ENCODE data around the gene ZC3H12C. TPM values are rescaled to one million over a fixed set of nuclear protein-coding genes. Genes with fewer than 3 reads are reported as not detected.

The ZC3H12C gene
- total RNA-seq, 3 donors from 2014 or later: 10.2 to 19.8 (median 13.2) TPM

- no peaks in the 10 kb centered on the region for H3K27me3 ChIP-seq
- H3K36me3 ChIP-seq: no peaks in the 10 kb centered on the region
- TF ChIP-seq POLR2A (IDR thresholded peaks at IDR 0.05) (no peak), POLR2AphosphoS5 (IDR thresholded peaks at IDR 0.05) (no peak)
- TF ChIP-seq, protein P1, sequence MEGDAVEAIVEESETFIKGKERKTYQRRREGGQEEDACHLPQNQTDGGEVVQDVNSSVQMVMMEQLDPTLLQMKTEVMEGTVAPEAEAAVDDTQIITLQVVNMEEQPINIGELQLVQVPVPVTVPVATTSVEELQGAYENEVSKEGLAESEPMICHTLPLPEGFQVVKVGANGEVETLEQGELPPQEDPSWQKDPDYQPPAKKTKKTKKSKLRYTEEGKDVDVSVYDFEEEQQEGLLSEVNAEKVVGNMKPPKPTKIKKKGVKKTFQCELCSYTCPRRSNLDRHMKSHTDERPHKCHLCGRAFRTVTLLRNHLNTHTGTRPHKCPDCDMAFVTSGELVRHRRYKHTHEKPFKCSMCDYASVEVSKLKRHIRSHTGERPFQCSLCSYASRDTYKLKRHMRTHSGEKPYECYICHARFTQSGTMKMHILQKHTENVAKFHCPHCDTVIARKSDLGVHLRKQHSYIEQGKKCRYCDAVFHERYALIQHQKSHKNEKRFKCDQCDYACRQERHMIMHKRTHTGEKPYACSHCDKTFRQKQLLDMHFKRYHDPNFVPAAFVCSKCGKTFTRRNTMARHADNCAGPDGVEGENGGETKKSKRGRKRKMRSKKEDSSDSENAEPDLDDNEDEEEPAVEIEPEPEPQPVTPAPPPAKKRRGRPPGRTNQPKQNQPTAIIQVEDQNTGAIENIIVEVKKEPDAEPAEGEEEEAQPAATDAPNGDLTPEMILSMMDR (IDR thresholded peaks at IDR 0.05): no peak
- no peak for DNase-seq (ENCODE audit: low spot score in 2 of 2)
- no peaks in the 10 kb centered on the region for H3K4me1 ChIP-seq
- H3K9me3 ChIP-seq: no peaks in the 10 kb centered on the region
- intact Hi-C loops (cut with DNase I; ENCODE audit: low total_unique reads): no loop called here
- H3K4me3 ChIP-seq: no peak overlapping the region
- H3K27ac ChIP-seq: no peak overlapping the region
Measured at GRCh38 chr11:110148775-110149744, 55.9 kb downstream of the ZC3H12C start.

DNA sequence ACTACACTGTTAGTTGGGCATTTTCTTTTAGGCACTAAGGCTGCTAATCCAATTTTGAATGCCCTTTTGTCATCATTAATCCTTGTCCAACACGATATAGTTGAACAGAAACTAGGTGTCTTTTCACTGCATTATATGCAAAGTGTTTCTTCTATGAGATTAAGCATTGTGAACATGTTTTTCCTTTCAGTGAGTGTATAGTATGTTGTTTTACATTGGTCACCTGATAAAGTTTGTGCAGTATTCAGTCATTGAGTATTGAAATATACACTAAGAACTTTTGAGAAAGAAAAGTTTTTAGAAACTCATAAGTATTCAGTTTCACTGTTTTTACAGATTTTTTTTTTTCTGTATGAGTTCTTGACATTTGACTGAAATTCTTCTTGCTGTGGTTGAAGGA lies 59.0 kb downstream of the ZC3H12C start:
- TF ChIP-seq, protein P1 (IDR thresholded peaks at IDR 0.05): no peak
- no peak for TF ChIP-seq POLR2A (IDR thresholded peaks at IDR 0.05)
- TF ChIP-seq POLR2AphosphoS5 (IDR thresholded peaks at IDR 0.05): no peak
- intact Hi-C loops (cut with DNase I; ENCODE audit: low total_unique reads): no loop called here
- H3K27ac ChIP-seq: no peak overlapping the region

GRCh38 chr11:110153474-110153873 lies 60.3 kb downstream of the ZC3H12C start:
- TF ChIP-seq, protein P1 (IDR thresholded peaks at IDR 0.05): no peak
- TF ChIP-seq POLR2AphosphoS5 (IDR thresholded peaks at IDR 0.05): no peak
- TF ChIP-seq POLR2A (IDR thresholded peaks at IDR 0.05): no peak
- intact Hi-C loops (cut with DNase I; ENCODE audit: low total_unique reads): no loop called here
- H3K9me3 ChIP-seq: no peaks in the 10 kb centered on the region
- H3K4me1 ChIP-seq: no peaks in the 10 kb centered on the region
- H3K27ac ChIP-seq: no peak overlapping the region
- no peak for DNase-seq (ENCODE audit: low spot score in 2 of 2)
- H3K27me3 ChIP-seq: no peaks in the 10 kb centered on the region
- no peak overlapping the region for H3K4me3 ChIP-seq
- H3K36me3 ChIP-seq: no peaks in the 10 kb centered on the region

More for the DNA sequence above, 59.0 kb downstream of the ZC3H12C start:
- no peaks in the 10 kb centered on the region for H3K36me3 ChIP-seq
- H3K4me3 ChIP-seq: no peak overlapping the region
- no peaks in the 10 kb centered on the region for H3K9me3 ChIP-seq
- no peaks in the 10 kb centered on the region for H3K4me1 ChIP-seq
- no peak for DNase-seq (ENCODE audit: low spot score in 2 of 2)
- no peaks in the 10 kb centered on the region for H3K27me3 ChIP-seq

- Histone ChIP-seq H3K27me3 (no peaks in the 10 kb centered on the region), H3K27ac (no peak overlapping the region), H3K4me3 (no peak overlapping the region), H3K9me3 (no peaks in the 10 kb centered on the region), H3K36me3 (peaks cover 4% of the 10 kb centered on the region), H3K4me1 (no peaks in the 10 kb centered on the region)
- intact Hi-C loops (cut with DNase I; ENCODE audit: low total_unique reads): no loop called here
- no peak for TF ChIP-seq POLR2A (IDR thresholded peaks at IDR 0.05)
- TF ChIP-seq, protein P1 (IDR thresholded peaks at IDR 0.05): no peak
- no peak for TF ChIP-seq POLR2AphosphoS5 (IDR thresholded peaks at IDR 0.05)
- DNase-seq (ENCODE audit: low spot score in 2 of 2): no peak
Measured at GRCh38 chr11:110156503-110156902, 63.3 kb downstream of the ZC3H12C start.
